ENCODE results near the gene RAD51C. TPM values are rescaled to one million over a fixed set of nuclear protein-coding genes. Genes with fewer than 3 reads are reported as not detected.

Gene RAD51C
- total and polyA plus RNA-seq, 9 of the 15 experiments (the other 6 are each of a cell fraction or from before 2014, with no cell fraction given): 93.9 to 341 (median 135) TPM

DNA sequence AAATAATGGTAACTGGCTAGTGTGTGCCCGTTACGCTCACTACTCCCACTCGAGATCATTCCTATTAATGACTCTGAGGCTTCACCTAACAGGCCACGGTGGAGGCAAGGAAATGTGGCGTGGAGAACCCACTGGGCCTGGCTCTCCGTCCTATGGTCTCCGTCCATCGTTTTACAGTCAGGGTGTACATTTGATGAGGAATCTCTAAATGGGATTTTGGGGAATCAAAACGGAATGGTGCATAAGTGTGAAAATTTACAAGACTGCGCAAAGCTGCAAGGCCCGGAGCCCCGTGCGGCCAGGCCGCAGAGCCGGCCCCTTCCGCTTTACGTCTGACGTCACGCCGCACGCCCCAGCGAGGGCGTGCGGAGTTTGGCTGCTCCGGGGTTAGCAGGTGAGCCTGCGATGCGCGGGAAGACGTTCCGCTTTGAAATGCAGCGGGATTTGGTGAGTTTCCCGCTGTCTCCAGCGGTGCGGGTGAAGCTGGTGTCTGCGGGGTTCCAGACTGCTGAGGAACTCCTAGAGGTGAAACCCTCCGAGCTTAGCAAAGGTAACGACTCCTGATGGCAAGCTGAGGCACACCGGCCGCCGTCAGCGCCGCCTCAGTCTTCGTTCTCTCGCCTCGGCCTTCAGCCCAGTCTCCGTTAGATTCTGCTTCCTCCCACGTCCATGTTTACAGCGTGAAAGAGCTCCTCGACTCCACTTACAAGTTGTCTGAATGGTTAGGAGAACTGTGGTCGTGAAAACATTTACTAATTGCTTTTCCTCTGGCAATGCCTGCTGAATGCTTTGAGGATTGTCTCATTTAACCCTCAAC, at the start of gene RAD51C (continued):
- TF ChIP-seq, protein P1, sequence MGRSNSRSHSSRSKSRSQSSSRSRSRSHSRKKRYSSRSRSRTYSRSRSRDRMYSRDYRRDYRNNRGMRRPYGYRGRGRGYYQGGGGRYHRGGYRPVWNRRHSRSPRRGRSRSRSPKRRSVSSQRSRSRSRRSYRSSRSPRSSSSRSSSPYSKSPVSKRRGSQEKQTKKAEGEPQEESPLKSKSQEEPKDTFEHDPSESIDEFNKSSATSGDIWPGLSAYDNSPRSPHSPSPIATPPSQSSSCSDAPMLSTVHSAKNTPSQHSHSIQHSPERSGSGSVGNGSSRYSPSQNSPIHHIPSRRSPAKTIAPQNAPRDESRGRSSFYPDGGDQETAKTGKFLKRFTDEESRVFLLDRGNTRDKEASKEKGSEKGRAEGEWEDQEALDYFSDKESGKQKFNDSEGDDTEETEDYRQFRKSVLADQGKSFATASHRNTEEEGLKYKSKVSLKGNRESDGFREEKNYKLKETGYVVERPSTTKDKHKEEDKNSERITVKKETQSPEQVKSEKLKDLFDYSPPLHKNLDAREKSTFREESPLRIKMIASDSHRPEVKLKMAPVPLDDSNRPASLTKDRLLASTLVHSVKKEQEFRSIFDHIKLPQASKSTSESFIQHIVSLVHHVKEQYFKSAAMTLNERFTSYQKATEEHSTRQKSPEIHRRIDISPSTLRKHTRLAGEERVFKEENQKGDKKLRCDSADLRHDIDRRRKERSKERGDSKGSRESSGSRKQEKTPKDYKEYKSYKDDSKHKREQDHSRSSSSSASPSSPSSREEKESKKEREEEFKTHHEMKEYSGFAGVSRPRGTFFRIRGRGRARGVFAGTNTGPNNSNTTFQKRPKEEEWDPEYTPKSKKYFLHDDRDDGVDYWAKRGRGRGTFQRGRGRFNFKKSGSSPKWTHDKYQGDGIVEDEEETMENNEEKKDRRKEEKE (IDR thresholded peaks at IDR 0.05; ENCODE audit: borderline replicate concordance in 1 of 2, control insufficient read depth in 1 of 2, low read depth in 2 of 2, low read length in 1 of 2): peak in 1 of 2 experiments; percentile 73; a peak in 2 of 4 replicates
- TF ChIP-seq SP1 (CRISPR knock-in tag; IDR thresholded peaks at IDR 0.05): no peak; the same call in 1 of the 2 replicates
- no peak for TF ChIP-seq ZNF431 (CRISPR knock-in tag; IDR thresholded peaks at IDR 0.05)
- peak; percentile 64 for TF ChIP-seq ETV1 (tag; conservative IDR thresholded peaks at IDR 0.05; ENCODE audit: low read depth)
- no peak for TF ChIP-seq ZBTB8A (IDR thresholded peaks at IDR 0.05; ENCODE audit: partially characterized antibody)
- TF ChIP-seq, protein P2, sequence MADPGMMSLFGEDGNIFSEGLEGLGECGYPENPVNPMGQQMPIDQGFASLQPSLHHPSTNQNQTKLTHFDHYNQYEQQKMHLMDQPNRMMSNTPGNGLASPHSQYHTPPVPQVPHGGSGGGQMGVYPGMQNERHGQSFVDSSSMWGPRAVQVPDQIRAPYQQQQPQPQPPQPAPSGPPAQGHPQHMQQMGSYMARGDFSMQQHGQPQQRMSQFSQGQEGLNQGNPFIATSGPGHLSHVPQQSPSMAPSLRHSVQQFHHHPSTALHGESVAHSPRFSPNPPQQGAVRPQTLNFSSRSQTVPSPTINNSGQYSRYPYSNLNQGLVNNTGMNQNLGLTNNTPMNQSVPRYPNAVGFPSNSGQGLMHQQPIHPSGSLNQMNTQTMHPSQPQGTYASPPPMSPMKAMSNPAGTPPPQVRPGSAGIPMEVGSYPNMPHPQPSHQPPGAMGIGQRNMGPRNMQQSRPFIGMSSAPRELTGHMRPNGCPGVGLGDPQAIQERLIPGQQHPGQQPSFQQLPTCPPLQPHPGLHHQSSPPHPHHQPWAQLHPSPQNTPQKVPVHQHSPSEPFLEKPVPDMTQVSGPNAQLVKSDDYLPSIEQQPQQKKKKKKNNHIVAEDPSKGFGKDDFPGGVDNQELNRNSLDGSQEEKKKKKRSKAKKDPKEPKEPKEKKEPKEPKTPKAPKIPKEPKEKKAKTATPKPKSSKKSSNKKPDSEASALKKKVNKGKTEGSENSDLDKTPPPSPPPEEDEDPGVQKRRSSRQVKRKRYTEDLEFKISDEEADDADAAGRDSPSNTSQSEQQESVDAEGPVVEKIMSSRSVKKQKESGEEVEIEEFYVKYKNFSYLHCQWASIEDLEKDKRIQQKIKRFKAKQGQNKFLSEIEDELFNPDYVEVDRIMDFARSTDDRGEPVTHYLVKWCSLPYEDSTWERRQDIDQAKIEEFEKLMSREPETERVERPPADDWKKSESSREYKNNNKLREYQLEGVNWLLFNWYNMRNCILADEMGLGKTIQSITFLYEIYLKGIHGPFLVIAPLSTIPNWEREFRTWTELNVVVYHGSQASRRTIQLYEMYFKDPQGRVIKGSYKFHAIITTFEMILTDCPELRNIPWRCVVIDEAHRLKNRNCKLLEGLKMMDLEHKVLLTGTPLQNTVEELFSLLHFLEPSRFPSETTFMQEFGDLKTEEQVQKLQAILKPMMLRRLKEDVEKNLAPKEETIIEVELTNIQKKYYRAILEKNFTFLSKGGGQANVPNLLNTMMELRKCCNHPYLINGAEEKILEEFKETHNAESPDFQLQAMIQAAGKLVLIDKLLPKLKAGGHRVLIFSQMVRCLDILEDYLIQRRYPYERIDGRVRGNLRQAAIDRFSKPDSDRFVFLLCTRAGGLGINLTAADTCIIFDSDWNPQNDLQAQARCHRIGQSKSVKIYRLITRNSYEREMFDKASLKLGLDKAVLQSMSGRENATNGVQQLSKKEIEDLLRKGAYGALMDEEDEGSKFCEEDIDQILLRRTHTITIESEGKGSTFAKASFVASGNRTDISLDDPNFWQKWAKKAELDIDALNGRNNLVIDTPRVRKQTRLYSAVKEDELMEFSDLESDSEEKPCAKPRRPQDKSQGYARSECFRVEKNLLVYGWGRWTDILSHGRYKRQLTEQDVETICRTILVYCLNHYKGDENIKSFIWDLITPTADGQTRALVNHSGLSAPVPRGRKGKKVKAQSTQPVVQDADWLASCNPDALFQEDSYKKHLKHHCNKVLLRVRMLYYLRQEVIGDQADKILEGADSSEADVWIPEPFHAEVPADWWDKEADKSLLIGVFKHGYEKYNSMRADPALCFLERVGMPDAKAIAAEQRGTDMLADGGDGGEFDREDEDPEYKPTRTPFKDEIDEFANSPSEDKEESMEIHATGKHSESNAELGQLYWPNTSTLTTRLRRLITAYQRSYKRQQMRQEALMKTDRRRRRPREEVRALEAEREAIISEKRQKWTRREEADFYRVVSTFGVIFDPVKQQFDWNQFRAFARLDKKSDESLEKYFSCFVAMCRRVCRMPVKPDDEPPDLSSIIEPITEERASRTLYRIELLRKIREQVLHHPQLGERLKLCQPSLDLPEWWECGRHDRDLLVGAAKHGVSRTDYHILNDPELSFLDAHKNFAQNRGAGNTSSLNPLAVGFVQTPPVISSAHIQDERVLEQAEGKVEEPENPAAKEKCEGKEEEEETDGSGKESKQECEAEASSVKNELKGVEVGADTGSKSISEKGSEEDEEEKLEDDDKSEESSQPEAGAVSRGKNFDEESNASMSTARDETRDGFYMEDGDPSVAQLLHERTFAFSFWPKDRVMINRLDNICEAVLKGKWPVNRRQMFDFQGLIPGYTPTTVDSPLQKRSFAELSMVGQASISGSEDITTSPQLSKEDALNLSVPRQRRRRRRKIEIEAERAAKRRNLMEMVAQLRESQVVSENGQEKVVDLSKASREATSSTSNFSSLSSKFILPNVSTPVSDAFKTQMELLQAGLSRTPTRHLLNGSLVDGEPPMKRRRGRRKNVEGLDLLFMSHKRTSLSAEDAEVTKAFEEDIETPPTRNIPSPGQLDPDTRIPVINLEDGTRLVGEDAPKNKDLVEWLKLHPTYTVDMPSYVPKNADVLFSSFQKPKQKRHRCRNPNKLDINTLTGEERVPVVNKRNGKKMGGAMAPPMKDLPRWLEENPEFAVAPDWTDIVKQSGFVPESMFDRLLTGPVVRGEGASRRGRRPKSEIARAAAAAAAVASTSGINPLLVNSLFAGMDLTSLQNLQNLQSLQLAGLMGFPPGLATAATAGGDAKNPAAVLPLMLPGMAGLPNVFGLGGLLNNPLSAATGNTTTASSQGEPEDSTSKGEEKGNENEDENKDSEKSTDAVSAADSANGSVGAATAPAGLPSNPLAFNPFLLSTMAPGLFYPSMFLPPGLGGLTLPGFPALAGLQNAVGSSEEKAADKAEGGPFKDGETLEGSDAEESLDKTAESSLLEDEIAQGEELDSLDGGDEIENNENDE (IDR thresholded peaks at IDR 0.05; ENCODE audit: low read depth, low read length): no peak
- TF ChIP-seq, protein P3, sequence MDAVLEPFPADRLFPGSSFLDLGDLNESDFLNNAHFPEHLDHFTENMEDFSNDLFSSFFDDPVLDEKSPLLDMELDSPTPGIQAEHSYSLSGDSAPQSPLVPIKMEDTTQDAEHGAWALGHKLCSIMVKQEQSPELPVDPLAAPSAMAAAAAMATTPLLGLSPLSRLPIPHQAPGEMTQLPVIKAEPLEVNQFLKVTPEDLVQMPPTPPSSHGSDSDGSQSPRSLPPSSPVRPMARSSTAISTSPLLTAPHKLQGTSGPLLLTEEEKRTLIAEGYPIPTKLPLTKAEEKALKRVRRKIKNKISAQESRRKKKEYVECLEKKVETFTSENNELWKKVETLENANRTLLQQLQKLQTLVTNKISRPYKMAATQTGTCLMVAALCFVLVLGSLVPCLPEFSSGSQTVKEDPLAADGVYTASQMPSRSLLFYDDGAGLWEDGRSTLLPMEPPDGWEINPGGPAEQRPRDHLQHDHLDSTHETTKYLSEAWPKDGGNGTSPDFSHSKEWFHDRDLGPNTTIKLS (IDR thresholded peaks at IDR 0.05; ENCODE audit: borderline replicate concordance, low read depth): peak; percentile 93
- TF ChIP-seq SUPT5H (IDR thresholded peaks at IDR 0.05): peak; percentile 91

All from K562 (cell line).